Activated CD4-positive, alpha-beta memory T cell treated with anti-CD3 and anti-CD28 coated beads for 36 hours (primary cell): ENCODE data around the gene TECTB. TPM values are rescaled to one million over a fixed set of nuclear protein-coding genes. Genes with fewer than 3 reads are reported as not detected.

Experiments
- microRNA-seq: library from miRNA; unstranded; fragments of <30 nt; microRNA quantifications from one replicate; pipeline ENCODE4 v1.2.0, GENCODE V29; 2022; ENCODE audit warnings: borderline number of aligned reads, borderline microRNAs expressed, borderline replicate concordance
- total RNA-seq, 2 experiments: library from RNA; stranded (reverse); gene quantifications; one replicate each; pipeline ENCODE4 v1.2.3, GENCODE V29; 2021

TECTB gene
- total RNA-seq, 2 experiments from 2014 or later: not detected

Small RNA genes within 50 kb of the gene (microRNA-seq; reads per million reads assigned to microRNA genes)
- gene MIR6715A: not detected
- gene MIR6715B: not detected

Other genes with a start within 250 kb of the TECTB start
- gene GPAM, start 99.6 kb upstream of the TECTB start, total RNA-seq: 1 to 10 TPM; 3.3 to 4.7 TPM
- 10 to 100 TPM; 30.1 to 32.9 TPM for gene ACSL5, start 90.7 kb downstream of the TECTB start, total RNA-seq
- 10 to 100 TPM; 40.1 to 40.7 TPM for gene ZDHHC6, start 163.5 kb downstream of the TECTB start, total RNA-seq
- 10 to 100 TPM; 24.3 to 24.5 TPM for gene VTI1A, start 163.8 kb downstream of the TECTB start, total RNA-seq